Ovary (tissue), 9 donors: Measurements from ENCODE around the gene MAPK8. TPM values are rescaled to one million over a fixed set of nuclear protein-coding genes. Genes with fewer than 3 reads are reported as not detected.

Experiments
- DNase-seq, 5 donors: peaks; one replicate each; pipeline ENCODE4 v3.0.0-alpha.2; 2019 to 2020
- H3K27ac ChIP-seq, 2 donors: fragments of 200-600 bp; one replicate each; pipeline versions ENCODE4 v1.5.1 to v1.8.0; 2019 to 2022
- H3K27me3 ChIP-seq: fragments of 200-600 bp; one replicate; pipeline ENCODE4 v1.8.0; 2022
- H3K36me3 ChIP-seq: fragments of 200-600 bp; sonication (generic); one replicate; pipeline ENCODE4 v1.5.1; 2019
- H3K4me1 ChIP-seq: one replicate; pipeline ENCODE4 v1.8.1; 2013; ENCODE audit warnings: mild to moderate bottlenecking, moderate library complexity; ENCODE audit not compliant: insufficient read depth
- H3K4me3 ChIP-seq: fragments of 200-600 bp; sonication (generic); one replicate; pipeline ENCODE4 v1.5.1; 2017
- H3K9me3 ChIP-seq, 2 donors: fragments of 200-600 bp in 1 of 2; sonication (generic) in 1 of 2; one replicate each; pipeline versions ENCODE4 v1.5.1 to v1.8.1; 2013 to 2019; ENCODE audit warnings: mild to moderate bottlenecking in 1 of 2, moderate library complexity in 1 of 2
- EP300 ChIP-seq: sonication (generic); formaldehyde crosslinking; IDR thresholded peaks from one replicate; pipeline ENCODE4 v1.6.1; 2017; ENCODE audit warnings: antibody characterized with exemption
- POLR2A ChIP-seq: fragments of 450-650 bp; IDR thresholded peaks from one replicate; pipeline ENCODE4 v1.6.1; 2017; ENCODE audit warnings: antibody characterized with exemption, mild to moderate bottlenecking, moderate library complexity
- WGBS, 3 donors: extraction: QIAGEN DNeasy Blood & Tissue Kit in 1 of 3; methylation state at CpG; one replicate each; pipeline versions ENCODE4 v1.1.5 to v1.1.7; 2013 to 2017; 5-methylcytosine and 5-hydroxymethylcytosine counted together
- intact Hi-C, 4 donors: fragments of 100-400 bp; cut with DNase I; formaldehyde crosslinking; loops; one replicate each; pipeline versions ENCODE4 v1.11.0 to v1.15.1; 2022 to 2023
- polyA plus RNA-seq, 2 donors: library from polyadenylated mRNA; stranded (reverse); fragments of 200-250 nt in 1 of 2; fragments of 350-450 nt in 1 of 2; fragmentation: Illumina TruSeq in 1 of 2; extraction: RNeasy Lipid Tissue Mini Kit (QIAGEN cat#74804) in 1 of 2; gene quantifications; one replicate each; pipeline ENCODE4 v1.2.3, GENCODE V29; 2013 to 2014
- total RNA-seq, 7 donors: library from RNA; depleted of rRNA in 2 of 7; stranded (reverse); fragments of >200 nt in 2 of 7; fragmentation: NEBNext Ultra II Directional in 3 of 7; extraction: Animal tissue kit (Norgen Biotek cat#: 25700) in 3 of 7; gene quantifications; one replicate each; pipeline versions ENCODE4 v1.1.0 to v1.2.4, GENCODE V29; 2016 to 2023
- TF ChIP-seq, protein P1 (sequence below), 3 donors: fragments of 450-650 bp in 2 of 3; fragments of 200-600 bp in 1 of 3; IDR thresholded peaks; one replicate each; pipeline versions ENCODE4 v1.5.1 to v1.8.0; 2016 to 2022; ENCODE audit warnings: antibody characterized with exemption in 3 of 3, mild to moderate bottlenecking in 1 of 3
- donor health status: DM: no; HTN: no; CAD: no; lungs with moderate emphysema.
- donor health status: DM: no; HTN: no; CAD: no.
- donor health status: Bipolar disorder and iron deficiency.
- donor health status: DM: yes; HTN: yes; CAD: no.
- donor health status: DM: no; HTN: no; CAD: no.
- donor health status: DM: yes; HTN: yes; CAD: no.

MAPK8 gene
- total and polyA plus RNA-seq, 9 donors: 21.9 to 110 (median 68.6) TPM

DNA sequence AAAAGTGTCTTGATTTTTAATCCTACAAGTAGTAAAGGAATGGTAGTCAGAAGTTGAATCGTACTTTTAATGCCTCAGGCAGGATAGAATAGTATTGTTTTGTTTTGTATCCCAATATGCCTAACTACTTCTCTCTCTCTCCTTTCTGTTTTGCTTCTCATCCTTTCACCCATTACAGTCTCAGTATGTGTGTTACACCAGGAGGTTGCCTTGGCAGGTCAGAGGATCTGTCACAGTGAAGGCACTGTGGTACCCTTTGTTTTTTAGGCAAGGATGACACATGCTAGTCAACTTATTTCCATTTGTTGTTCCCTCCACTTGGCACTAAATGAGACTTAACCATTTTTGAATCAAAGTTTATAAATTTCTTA, 94.4 kb downstream of the MAPK8 start:
- H3K9me3 ChIP-seq: no peaks in the 10 kb centered on the region
- H3K4me3 ChIP-seq: no peak overlapping the region
- WGBS, 3 donors: 58 to 80% (median 69%) methylated on average over 1 of the region's 1 CpG
- H3K27me3 ChIP-seq: no peaks in the 10 kb centered on the region
- TF ChIP-seq, protein P1, sequence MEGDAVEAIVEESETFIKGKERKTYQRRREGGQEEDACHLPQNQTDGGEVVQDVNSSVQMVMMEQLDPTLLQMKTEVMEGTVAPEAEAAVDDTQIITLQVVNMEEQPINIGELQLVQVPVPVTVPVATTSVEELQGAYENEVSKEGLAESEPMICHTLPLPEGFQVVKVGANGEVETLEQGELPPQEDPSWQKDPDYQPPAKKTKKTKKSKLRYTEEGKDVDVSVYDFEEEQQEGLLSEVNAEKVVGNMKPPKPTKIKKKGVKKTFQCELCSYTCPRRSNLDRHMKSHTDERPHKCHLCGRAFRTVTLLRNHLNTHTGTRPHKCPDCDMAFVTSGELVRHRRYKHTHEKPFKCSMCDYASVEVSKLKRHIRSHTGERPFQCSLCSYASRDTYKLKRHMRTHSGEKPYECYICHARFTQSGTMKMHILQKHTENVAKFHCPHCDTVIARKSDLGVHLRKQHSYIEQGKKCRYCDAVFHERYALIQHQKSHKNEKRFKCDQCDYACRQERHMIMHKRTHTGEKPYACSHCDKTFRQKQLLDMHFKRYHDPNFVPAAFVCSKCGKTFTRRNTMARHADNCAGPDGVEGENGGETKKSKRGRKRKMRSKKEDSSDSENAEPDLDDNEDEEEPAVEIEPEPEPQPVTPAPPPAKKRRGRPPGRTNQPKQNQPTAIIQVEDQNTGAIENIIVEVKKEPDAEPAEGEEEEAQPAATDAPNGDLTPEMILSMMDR (IDR thresholded peaks at IDR 0.05): no peak
- no peak for TF ChIP-seq POLR2A
- TF ChIP-seq EP300: no peak
- peaks cover 6% of the 10 kb centered on the region for H3K4me1 ChIP-seq
- DNase-seq: no peak
- intact Hi-C loops: no loop called here
- H3K27ac ChIP-seq: no peak overlapping the region
- H3K36me3 ChIP-seq: no peaks in the 10 kb centered on the region

DNA sequence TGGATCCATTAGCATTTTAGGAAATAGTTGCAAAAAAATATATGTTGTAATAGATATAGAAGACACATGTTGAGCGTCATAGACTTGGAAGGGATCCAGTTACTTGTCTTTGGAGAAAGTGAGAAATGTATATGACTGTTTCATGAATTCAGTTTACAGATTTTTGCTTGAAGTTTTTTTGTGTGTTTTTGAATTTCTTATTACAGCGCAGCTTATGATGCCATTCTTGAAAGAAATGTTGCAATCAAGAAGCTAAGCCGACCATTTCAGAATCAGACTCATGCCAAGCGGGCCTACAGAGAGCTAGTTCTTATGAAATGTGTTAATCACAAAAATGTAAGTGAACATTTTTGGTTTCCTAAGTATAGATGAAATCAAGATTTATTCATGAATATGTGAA, 98.2 kb downstream of the MAPK8 start:
- no peak for DNase-seq
- 93 to 95% (median 95%) methylated on average over 4 of the region's 4 CpGs for WGBS, 3 donors
- no peaks in the 10 kb centered on the region for H3K9me3 ChIP-seq
- H3K4me3 ChIP-seq: no peak overlapping the region
- no peak overlapping the region for H3K27ac ChIP-seq
- no peaks in the 10 kb centered on the region for H3K36me3 ChIP-seq
- intact Hi-C loops: no loop called here
- TF ChIP-seq EP300: no peak
- no peak for TF ChIP-seq POLR2A
- TF ChIP-seq, protein P1 (IDR thresholded peaks at IDR 0.05): no peak
- H3K27me3 ChIP-seq: no peaks in the 10 kb centered on the region
- no peaks in the 10 kb centered on the region for H3K4me1 ChIP-seq

DNA sequence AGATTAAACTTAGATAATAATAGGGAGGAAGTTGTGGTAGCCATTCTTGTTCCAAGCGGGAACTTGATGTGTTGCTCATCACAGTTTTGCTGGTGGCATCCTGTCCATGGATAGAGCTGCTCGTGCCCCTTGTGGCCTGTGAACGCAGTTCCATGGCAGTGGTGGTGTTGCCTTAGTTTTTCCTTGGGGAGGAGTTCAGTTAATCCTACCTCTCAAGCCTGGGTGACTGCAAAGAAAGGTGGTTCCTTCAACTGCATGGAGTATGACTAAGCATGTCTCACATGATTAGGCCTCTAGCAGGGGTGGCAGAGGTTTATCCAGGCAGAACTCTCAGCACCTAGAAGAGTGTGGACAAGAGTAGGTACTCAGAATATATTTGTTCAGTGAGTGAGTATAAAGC, 99.7 kb downstream of the MAPK8 start:
- TF ChIP-seq POLR2A (no peak), EP300 (no peak)
- TF ChIP-seq, protein P1 (IDR thresholded peaks at IDR 0.05): no peak
- DNase-seq: no peak
- WGBS, 3 donors: 64 to 99% (median 78%) methylated on average over 3 of the region's 3 CpGs

DNA sequence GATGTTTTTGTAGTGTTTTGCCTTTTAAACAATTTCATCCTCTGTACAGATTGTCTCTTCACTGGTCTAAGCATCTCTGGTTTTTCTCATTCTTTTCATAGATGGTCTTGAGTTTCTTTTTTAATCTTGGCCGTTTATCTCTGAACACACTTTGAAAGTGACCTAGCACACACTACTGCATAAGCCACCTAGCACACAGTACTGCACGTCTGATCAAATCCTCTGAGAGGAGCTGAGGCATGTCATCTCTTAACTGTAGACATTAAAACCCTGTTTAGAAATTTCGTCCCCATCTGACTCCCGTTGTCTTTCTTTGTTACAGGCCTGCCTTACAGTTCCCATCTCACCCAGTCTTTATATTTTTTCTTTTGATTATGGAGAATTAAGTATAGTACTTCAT, 100.2 kb downstream of the MAPK8 start:
- Histone ChIP-seq H3K27me3 (no peaks in the 10 kb centered on the region), H3K4me3 (no peak overlapping the region), H3K27ac (no peak overlapping the region), H3K36me3 (no peaks in the 10 kb centered on the region), H3K9me3 (no peaks in the 10 kb centered on the region), H3K4me1 (no peaks in the 10 kb centered on the region)
- no peak for TF ChIP-seq POLR2A
- TF ChIP-seq, protein P1 (IDR thresholded peaks at IDR 0.05): no peak
- TF ChIP-seq EP300: no peak
- intact Hi-C loops: no loop called here
- 87 to 94% (median 91%) methylated on average over 4 of the region's 4 CpGs for WGBS, 3 donors
- DNase-seq: no peak

More for the DNA sequence above, 99.7 kb downstream of the MAPK8 start:
- Histone ChIP-seq H3K4me1 (no peaks in the 10 kb centered on the region), H3K36me3 (no peaks in the 10 kb centered on the region), H3K27me3 (no peaks in the 10 kb centered on the region), H3K4me3 (no peak overlapping the region), H3K9me3 (no peaks in the 10 kb centered on the region), H3K27ac (no peak overlapping the region)
- intact Hi-C loops: no loop called here

DNA sequence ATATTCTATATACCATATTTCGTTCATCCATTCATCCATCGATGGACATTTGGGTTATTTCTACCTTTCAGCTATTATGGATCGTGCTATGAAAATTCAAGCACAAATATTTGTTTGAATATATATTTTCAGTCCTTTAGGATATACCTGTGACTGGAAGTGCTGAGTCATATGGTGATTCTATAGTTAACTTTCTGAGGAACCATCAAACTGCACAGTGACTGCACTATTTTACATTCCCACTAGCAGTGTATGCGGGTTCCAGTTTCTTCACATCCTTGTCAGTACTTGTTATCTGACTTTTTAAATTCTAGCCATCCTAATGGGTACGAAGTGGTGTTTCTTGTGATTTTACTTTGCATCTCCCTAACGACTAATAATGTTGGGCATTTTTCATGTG, 104.0 kb downstream of the MAPK8 start:
- Histone ChIP-seq H3K36me3 (no peaks in the 10 kb centered on the region), H3K4me3 (no peak overlapping the region), H3K27ac (no peak overlapping the region), H3K4me1 (no peaks in the 10 kb centered on the region), H3K9me3 (no peaks in the 10 kb centered on the region), H3K27me3 (no peaks in the 10 kb centered on the region)
- WGBS, 3 donors: 97% methylated on average over 6 of the region's 6 CpGs
- no peak for DNase-seq
- intact Hi-C loops: no loop called here
- TF ChIP-seq, protein P1 (IDR thresholded peaks at IDR 0.05): no peak
- TF ChIP-seq EP300: no peak
